Measurements from ENCODE around the gene HLA-DMB. TPM values are rescaled to one million over a fixed set of nuclear protein-coding genes. Genes with fewer than 3 reads are reported as not detected.

HLA-DMB gene
- total RNA-seq: 15.9 and 19.2 TPM in 2 replicates

DNA sequence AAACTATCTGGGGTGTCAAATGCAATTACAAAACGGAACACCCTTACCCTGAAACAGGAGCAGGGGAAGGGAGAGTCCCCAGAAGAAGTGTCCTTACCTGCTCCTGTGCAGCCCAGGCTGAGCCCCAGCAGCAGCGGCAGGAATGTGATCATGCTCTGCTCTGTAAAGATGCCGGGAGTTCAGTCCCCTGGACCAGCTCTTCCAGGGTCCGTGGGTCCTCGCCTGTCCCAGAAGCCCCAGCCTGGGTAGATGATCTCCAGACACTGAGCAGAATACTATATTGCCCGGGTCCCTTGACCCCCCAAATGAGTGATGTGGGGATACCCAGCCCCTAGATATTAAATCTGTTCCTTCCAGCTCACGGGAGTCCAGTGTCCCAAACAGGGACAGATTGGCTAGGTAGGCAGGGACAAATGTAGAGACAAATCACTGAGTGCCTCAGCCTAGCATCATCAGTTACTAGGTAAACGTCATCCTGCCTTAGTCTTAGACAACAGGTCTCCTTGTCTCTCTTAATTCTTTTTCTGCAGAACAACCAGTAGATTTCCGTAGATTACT, at the start of gene HLA-DMB:
TSS of gene HLA-DMB (minus strand) at position 373 of the 558 bp plus-strand sequence. CDS start at position 152, 221 bp downstream.
- intact Hi-C loops (cut with micrococcal nuclease): loop anchor here (1.0 to 5.0 kb wide), 6 partner anchors 7 to 307 kb away; partner anchors contain the start of gene HLA-DMA

DNA sequence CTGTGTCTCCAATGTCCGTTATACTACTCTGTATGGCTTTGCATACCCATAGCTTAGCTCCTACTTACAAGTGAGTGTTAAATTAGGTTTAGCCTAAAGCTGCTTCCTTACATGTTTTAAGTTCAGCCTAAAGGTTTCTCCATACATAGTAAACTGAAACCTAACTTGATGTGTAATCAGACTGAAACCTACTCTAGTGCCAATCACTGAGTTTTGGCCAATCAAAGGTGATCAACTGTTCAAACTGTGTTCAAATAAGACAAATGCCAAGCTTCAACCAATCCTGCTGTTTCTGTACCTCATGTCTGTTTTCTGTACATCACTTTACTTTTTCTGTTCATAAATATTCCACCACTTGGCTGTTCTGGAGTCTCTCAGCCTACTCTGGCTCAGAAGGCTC, 48.5 kb upstream of the HLA-DMB start:
- intact Hi-C loops (cut with micrococcal nuclease): no loop called here

- intact Hi-C loops (cut with micrococcal nuclease): loop anchor here (1.0 to 2.0 kb wide), 5 partner anchors 9 to 100 kb away; partner anchors contain the start of gene HLA-DMA
Measured at GRCh38 chr6:32984622-32985389, 44.0 kb upstream of the HLA-DMB start.

DNA sequence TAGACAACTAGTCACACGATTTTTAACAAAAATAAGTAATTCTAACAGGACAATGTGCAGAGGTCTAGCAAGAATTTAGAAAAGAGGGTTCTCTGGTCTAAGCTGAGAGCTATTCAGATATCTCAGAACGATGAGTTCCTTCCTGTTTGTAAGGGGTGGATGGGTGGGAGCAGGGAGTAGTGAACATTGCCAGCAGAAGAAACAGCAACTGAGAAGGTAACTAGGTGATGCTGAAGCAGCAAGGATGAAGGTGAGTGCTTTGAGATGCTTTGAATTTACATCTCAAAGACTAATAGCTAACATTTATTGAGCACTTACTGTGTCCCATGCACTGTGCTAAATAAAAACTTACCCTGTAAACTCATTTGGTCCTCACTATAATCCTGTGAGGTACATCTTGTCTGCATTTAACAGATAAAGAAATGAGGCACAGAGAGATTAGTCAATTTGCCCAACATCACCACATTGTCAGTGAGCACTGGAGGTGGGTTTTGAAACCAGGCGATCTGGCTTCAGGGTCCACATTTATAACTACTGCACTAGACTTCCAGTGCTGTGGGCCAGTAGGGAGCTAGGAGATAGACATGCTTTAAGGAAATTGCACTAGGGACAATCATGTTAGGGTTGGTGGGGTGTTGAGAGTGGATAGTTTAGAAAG, 43.3 kb upstream of the HLA-DMB start:
- intact Hi-C loops (cut with micrococcal nuclease): loop anchor here (1.0 to 2.0 kb wide), 5 partner anchors 8 to 99 kb away; partner anchors contain the start of gene HLA-DMA

- intact Hi-C loops (cut with micrococcal nuclease): no loop called here
Measured at GRCh38 chr6:32983493-32983848, 42.6 kb upstream of the HLA-DMB start.

DNA sequence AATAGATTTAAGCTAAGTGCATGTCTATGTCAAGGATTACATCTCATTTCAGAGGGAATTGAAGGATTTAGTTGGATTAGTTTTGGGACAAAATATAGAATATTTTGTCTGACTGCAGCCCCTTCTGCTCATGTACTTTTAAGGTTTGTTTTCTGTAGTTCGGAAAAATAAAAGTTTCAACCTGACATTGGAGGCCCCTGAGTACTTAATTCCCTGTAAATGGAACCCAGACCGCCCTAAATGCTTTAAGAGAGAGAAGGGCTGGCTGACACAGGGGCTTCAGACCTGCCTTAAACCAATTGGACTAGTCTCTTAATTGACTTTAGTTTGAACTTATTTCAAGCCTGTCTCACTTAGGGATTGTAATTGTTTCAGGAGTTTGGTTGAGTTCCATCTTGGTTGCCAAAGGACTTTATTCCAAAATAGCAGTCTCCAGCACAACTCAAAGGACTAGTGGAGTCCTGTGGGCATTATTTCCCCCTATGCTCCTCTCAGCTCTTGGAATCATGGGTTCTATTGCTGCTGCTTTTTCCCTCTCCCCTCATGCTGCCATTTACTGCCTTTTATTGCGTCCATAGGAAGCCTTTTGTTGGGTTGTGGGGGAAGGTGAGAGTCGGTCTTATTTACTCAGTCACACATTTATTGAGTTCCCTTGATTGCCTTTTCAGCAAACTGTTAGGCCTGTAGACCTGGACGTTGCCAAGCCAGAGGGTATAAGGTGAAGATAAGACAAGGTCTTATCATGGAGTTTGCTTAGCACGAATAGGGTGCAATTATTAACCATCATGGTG, 42.1 kb upstream of the HLA-DMB start:
- intact Hi-C loops (cut with micrococcal nuclease): no loop called here

DNA sequence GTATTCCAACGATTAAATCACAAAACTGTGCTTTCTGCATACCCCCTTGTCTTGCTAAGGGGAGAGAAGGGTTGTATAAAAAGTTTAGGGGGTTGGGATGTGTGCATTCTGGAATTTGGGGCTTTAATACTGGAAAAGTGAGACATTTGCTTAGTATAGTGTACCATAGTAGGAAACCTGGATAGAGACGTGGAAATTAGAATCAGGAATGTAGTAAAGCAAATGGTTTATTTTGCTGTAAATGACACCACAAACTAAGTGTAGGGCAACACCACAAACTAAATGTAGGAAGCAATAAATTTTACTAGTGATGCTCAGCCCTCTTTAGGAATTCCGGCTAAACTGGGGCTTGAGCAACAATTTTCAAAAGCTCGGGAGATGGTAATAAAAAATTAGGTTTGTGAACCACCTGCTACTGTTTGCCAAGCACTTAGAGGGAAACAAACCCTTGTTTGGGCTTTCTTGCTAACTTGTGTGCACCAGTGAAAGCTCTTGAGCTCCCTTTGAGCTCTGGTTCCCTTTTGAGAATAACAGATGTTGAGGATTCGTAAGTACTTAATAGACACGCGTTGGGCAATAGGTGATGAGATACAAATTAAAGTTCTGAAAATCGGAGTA, 41.4 kb upstream of the HLA-DMB start:
- intact Hi-C loops (cut with micrococcal nuclease): no loop called here

GRCh38 chr6:32980488-32981038, 39.7 kb upstream of the HLA-DMB start:
- intact Hi-C loops (cut with micrococcal nuclease): no loop called here

DNA sequence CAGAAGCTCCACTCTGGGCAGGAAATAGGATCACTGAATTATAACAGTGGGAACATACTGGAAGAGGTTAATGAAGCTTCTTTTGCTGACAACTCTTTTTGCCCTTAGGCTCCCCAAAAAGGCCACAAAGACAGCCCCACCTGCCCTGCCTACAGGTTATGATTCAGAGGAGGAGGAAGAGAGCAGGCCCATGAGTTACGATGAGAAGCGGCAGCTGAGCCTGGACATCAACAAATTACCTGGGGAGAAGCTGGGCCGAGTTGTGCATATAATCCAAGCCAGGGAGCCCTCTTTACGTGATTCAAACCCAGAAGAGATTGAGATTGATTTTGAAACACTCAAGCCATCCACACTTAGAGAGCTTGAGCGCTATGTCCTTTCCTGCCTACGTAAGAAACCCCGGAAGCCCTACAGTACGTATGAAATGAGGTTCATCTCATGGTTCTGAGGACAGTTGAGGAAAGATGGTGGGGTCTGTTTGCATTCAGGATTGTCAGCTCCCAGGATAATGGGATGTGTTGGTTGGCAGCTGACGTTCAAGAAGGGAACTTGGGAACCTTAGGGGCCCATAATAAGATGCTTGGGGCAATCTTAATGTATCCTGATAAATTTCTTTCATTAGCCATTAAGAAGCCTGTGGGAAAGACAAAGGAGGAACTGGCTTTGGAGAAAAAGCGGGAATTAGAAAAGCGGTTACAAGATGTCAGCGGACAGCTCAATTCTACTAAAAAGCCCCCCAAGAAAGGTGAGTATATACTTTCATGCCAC, 39.1 kb upstream of the HLA-DMB start:
- intact Hi-C loops (cut with micrococcal nuclease): loop anchor here (10.0 kb wide), 2 partner anchors 355 to 1485 kb away; partner anchors contain the start of gene MICB

- intact Hi-C loops (cut with micrococcal nuclease): loop anchor here (10.0 kb wide), 2 partner anchors 353 to 1483 kb away; partner anchors contain the start of gene MICB
Measured at GRCh38 chr6:32977953-32978324, 37.1 kb upstream of the HLA-DMB start.

- intact Hi-C loops (cut with micrococcal nuclease): loop anchor here (10.0 kb wide), 2 partner anchors 353 to 1483 kb away; partner anchors contain the start of gene MICB
Measured at GRCh38 chr6:32977272-32977952, 36.6 kb upstream of the HLA-DMB start.

DNA sequence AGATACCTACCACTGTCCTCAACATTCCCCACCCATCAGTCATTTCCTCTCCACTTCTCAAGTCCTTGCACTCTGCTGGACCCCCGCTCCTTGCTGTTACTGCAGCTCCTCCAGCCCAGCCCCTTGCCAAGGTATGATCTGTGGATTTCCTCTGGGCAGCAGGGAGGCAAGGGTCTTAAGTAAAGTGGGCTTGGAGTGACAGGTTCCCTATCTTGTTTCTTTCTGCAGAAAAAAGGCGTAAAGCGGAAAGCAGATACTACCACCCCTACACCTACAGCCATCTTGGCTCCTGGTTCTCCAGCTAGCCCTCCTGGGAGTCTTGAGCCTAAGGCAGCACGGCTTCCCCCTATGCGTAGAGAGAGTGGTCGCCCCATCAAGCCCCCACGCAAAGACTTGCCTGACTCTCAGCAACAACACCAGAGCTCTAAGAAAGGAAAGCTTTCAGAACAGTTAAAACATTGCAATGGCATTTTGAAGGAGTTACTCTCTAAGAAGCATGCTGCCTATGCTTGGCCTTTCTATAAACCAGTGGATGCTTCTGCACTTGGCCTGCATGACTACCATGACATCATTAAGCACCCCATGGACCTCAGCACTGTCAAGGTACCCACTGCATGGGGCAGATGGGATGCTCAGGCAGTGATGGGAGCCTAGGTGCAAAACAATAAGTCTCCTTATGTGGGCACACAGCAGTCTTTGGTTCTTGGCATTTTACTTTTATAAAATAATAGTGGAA, 35.7 kb upstream of the HLA-DMB start:
- intact Hi-C loops (cut with micrococcal nuclease): loop anchor here (1.0 to 10.0 kb wide), 3 partner anchors 8 to 1482 kb away; partner anchors contain the start of gene MICB

- intact Hi-C loops (cut with micrococcal nuclease): loop anchor here (1.0 to 10.0 kb wide), 4 partner anchors 8 to 1481 kb away; partner anchors contain the start of gene MICB
Measured at GRCh38 chr6:32975886-32976285, 35.1 kb upstream of the HLA-DMB start.

DNA sequence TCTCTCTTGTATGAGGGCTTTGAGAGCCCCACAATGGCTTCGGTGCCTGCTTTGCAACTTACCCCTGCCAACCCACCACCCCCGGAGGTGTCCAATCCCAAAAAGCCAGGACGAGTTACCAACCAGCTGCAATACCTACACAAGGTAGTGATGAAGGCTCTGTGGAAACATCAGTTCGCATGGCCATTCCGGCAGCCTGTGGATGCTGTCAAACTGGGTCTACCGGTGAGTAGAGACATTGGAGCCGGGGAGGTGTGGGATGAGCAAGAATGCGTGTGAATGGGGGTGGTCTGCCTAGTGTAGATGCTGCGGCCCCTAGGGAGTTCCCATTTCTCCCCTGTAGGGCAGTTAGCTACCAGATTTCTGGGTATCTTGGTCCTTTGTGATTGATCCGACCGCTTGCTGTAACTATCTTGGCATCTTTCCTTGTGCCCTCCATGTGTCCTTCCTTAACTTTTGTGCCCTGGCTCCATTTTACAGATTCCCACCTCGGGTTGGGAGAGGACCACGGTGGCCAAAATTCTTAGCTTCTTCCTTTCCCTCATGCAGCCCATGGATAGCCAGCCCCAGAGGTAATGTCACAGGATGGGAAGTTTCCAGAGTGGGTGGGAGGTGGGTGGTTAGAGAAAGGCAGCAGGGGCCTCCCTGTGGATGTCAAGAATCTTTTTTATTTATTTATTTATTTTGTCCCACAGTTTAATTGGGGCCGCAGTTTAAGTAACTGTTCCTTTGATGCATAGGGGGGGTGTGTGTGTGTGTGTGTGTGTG, 33.9 kb upstream of the HLA-DMB start:
- intact Hi-C loops (cut with micrococcal nuclease): loop anchor here (2.0 to 10.0 kb wide), 5 partner anchors 274 to 1480 kb away; partner anchors contain the start of genes ATF6B, MICB, NELFE and SKIC2

GRCh38 chr6:32974016-32974333, 33.1 kb upstream of the HLA-DMB start:
- intact Hi-C loops (cut with micrococcal nuclease): loop anchor here (2.0 to 10.0 kb wide), 5 partner anchors 275 to 1479 kb away; partner anchors contain the start of genes ATF6B, MICB, NELFE and SKIC2

GRCh38 chr6:32973144-32974015, 32.6 kb upstream of the HLA-DMB start:
- intact Hi-C loops (cut with micrococcal nuclease): loop anchor here (2.0 to 10.0 kb wide), 7 partner anchors 275 to 1479 kb away; partner anchors contain the start of genes ATF6B, CUTA, MICB and NELFE
